ENCODE results near the gene SERPINH1. TPM values are rescaled to one million over a fixed set of nuclear protein-coding genes. Genes with fewer than 3 reads are reported as not detected.
A peak's percentile ranks its signal among the peaks of the same experiment; 100 is the strongest.

The SERPINH1 gene
- total RNA-seq, 3 donors from 2014 or later: 168 to 264 (median 259) TPM

DNA sequence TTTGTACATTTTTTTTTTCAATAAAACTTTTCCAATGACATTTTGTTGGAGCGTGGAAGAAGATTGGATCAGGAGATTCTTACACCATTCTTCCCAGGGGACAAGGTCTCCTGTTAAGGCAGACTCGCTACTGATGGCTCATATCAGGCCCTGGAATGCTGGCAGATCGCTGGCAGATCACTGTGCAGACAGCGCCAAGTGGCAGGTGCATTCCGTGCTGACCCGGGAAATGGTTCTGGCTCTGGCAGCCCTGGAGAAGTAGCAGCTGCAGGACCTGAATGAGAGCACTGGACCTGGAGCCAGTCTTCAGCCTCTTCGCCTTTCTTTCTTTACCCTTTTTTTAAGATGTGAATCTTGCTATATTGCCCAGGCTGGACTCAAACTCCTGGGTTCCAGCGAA is 10.7 kb downstream of the SERPINH1 start:
- H3K4me3 ChIP-seq: no peak overlapping the region
- peaks cover 6% of the 10 kb centered on the region for H3K36me3 ChIP-seq
- no peaks in the 10 kb centered on the region for H3K4me1 ChIP-seq
- intact Hi-C loops (cut with DNase I; ENCODE audit: low total_unique reads): no loop called here
- H3K27me3 ChIP-seq: no peaks in the 10 kb centered on the region
- DNase-seq (ENCODE audit: low spot score in 2 of 2): no peak
- peak in 1 of 3 donors; percentile 28 for TF ChIP-seq POLR2AphosphoS5 (IDR thresholded peaks at IDR 0.05)
- TF ChIP-seq, protein P1, sequence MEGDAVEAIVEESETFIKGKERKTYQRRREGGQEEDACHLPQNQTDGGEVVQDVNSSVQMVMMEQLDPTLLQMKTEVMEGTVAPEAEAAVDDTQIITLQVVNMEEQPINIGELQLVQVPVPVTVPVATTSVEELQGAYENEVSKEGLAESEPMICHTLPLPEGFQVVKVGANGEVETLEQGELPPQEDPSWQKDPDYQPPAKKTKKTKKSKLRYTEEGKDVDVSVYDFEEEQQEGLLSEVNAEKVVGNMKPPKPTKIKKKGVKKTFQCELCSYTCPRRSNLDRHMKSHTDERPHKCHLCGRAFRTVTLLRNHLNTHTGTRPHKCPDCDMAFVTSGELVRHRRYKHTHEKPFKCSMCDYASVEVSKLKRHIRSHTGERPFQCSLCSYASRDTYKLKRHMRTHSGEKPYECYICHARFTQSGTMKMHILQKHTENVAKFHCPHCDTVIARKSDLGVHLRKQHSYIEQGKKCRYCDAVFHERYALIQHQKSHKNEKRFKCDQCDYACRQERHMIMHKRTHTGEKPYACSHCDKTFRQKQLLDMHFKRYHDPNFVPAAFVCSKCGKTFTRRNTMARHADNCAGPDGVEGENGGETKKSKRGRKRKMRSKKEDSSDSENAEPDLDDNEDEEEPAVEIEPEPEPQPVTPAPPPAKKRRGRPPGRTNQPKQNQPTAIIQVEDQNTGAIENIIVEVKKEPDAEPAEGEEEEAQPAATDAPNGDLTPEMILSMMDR (IDR thresholded peaks at IDR 0.05): no peak
- no peak overlapping the region for H3K27ac ChIP-seq
- H3K9me3 ChIP-seq: no peaks in the 10 kb centered on the region

DNA sequence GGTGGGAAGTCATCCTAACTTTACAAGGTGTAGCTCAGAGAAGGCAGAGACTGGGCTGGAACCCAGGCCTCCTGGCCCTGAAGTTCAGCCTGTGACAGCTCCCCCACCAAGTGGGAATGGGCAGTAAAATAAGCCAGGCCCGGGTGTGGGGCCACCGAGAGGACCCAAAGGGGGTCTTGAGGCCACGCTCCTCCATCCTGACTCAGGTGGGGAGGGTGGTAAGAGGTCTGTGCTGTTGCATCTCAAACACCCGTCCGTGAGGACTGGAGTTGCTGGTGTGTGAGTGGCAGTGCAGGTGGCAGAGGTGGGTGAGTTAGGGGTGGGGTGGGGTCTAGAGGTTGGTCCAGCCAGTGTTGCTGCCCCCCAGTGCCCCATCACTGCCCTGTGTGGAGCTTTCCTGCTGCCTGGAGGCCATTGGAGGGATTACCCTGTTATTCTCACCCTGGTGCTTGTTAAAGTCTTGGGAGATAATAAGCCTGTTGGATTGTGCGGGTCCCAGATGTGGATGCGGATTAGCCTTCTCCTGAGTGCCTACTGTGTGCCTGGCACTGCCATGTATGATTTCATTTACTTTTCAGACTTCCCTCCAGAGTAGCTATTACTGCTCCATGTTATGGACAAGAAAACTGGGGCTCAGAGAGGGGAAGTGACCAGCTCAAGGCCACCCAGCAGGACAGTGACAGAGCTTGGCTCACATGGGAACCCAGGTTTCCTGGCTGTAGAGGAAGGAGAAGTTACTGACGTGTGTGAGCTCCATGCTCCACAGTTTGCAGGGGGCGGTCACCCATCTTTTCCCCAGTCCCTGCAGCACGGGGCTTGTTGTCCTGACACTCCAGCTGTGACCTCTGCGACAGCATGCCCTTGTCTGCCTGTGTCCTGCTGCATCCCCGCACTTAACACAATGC is 12.9 kb downstream of the SERPINH1 start:
- DNase-seq (ENCODE audit: low spot score in 2 of 2): no peak
- TF ChIP-seq, protein P1 (IDR thresholded peaks at IDR 0.05): no peak
- TF ChIP-seq POLR2A (IDR thresholded peaks at IDR 0.05) (no peak), POLR2AphosphoS5 (IDR thresholded peaks at IDR 0.05) (no peak)
- Histone ChIP-seq H3K36me3 (peaks cover 3% of the 10 kb centered on the region), H3K27me3 (no peaks in the 10 kb centered on the region), H3K27ac (peak overlapping the region in 1 of 2 donors; percentile 19), H3K4me1 (no peaks in the 10 kb centered on the region), H3K4me3 (no peak overlapping the region), H3K9me3 (no peaks in the 10 kb centered on the region)
- intact Hi-C loops (cut with DNase I; ENCODE audit: low total_unique reads): loop anchor here (5.0 kb wide), 1 partner anchor 622 kb away; no protein-coding TSS in a partner anchor

DNA sequence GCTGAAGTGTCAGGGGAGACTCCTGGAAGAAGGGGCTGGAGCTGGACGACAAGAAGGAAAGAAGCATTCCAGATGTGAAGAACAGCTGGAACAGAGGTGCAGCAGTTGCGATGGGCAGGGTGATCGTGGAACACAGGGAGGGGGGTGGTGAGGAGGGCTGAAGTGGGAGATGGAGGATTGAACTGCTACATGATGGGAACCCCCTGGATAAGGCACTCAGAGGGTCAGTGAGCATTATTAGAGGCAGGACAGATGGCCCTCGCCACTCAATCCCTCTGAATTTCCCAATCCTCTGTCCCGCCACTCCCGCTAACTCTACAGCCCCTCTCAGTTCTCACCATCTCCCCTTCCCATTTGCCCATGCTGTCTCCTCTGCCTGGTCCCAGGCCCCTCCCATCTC is 14.0 kb downstream of the SERPINH1 start:
- intact Hi-C loops (cut with DNase I; ENCODE audit: low total_unique reads): loop anchor here (5.0 kb wide), 1 partner anchor 621 kb away; no protein-coding TSS in a partner anchor
- Histone ChIP-seq H3K9me3 (no peaks in the 10 kb centered on the region), H3K27ac (peak overlapping the region in 1 of 2 donors; percentile 25), H3K36me3 (no peaks in the 10 kb centered on the region), H3K27me3 (no peaks in the 10 kb centered on the region), H3K4me3 (no peak overlapping the region), H3K4me1 (no peaks in the 10 kb centered on the region)
- TF ChIP-seq, protein P1 (IDR thresholded peaks at IDR 0.05): no peak
- TF ChIP-seq POLR2AphosphoS5 (IDR thresholded peaks at IDR 0.05): no peak
- TF ChIP-seq POLR2A (IDR thresholded peaks at IDR 0.05): no peak
- no peak for DNase-seq (ENCODE audit: low spot score in 2 of 2)

DNA sequence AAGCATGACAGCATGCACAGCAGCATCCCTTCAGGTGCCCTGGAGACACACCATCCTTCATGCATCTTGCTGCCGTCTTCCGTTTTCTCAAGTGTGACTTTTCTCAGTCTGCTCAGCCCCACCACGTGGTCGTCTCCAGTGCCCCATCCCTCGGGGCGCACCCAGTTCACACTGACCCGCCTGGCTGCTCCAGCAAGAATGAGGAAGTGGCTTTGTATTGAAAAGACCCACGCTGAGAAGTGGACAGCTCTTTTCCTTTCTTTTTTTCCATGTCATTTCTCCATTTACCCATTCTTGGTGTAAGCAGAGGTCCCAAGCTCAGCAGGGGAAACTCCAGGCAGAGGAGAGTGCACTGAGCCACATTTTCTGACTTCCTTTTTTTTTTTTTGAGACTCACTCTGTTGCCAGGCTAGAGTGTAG is 14.5 kb downstream of the SERPINH1 start:
- TF ChIP-seq, protein P1 (IDR thresholded peaks at IDR 0.05): no peak
- TF ChIP-seq POLR2AphosphoS5 (IDR thresholded peaks at IDR 0.05): peak in 2 of 3 donors; percentile 39 to 41
- no peak for TF ChIP-seq POLR2A (IDR thresholded peaks at IDR 0.05)
- DNase-seq (ENCODE audit: low spot score in 2 of 2): peak; percentile 70 to 71
- intact Hi-C loops (cut with DNase I; ENCODE audit: low total_unique reads): loop anchor here (5.0 kb wide), 1 partner anchor 621 kb away; no protein-coding TSS in a partner anchor
- no peaks in the 10 kb centered on the region for H3K4me1 ChIP-seq
- no peak overlapping the region for H3K4me3 ChIP-seq
- no peaks in the 10 kb centered on the region for H3K36me3 ChIP-seq
- H3K27me3 ChIP-seq: no peaks in the 10 kb centered on the region
- no peaks in the 10 kb centered on the region for H3K9me3 ChIP-seq
- H3K27ac ChIP-seq: peak overlapping the region; percentile 25 to 29

DNA sequence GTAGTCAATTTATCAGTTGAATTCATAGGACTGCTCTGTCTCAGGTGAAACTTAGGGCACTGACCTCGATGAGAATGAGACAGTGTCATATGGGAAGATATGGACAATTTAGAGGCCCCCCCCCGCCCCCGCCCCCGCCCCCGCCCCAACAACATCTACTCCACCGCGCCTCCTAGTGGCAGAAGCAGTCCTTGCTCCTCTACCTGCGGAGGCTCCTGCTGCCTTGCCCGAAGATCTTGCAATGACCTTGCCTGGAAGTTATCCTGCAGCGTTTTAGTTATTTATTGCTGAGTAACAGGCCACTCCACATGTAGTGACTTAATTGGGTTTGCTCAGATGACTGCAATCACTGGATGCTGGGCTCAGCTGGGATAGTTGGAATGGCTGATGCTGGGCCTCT is 15.2 kb downstream of the SERPINH1 start:
- H3K36me3 ChIP-seq: no peaks in the 10 kb centered on the region
- no peaks in the 10 kb centered on the region for H3K4me1 ChIP-seq
- intact Hi-C loops (cut with DNase I; ENCODE audit: low total_unique reads): loop anchor here (5.0 kb wide), 1 partner anchor 620 kb away; no protein-coding TSS in a partner anchor
- no peak for TF ChIP-seq POLR2A (IDR thresholded peaks at IDR 0.05)
- no peak for TF ChIP-seq POLR2AphosphoS5 (IDR thresholded peaks at IDR 0.05)
- TF ChIP-seq, protein P1 (IDR thresholded peaks at IDR 0.05): no peak
- no peaks in the 10 kb centered on the region for H3K27me3 ChIP-seq
- DNase-seq (ENCODE audit: low spot score in 2 of 2): no peak
- H3K4me3 ChIP-seq: no peak overlapping the region
- H3K27ac ChIP-seq: peak overlapping the region in 1 of 2 donors; percentile 29
- H3K9me3 ChIP-seq: no peaks in the 10 kb centered on the region
